Esophagus muscularis mucosa (tissue), 4 donors: Measurements from ENCODE around the gene MPST.

ENCODE experiments used
- CTCF ChIP-seq, 3 experiments: fragments of 200-600 bp in 2 of 3; fragments of 450-650 bp in 1 of 3; sonication (generic) in 2 of 3; IDR thresholded peaks; one replicate each; pipeline ENCODE4 v1.5.1; 2017 to 2019; ENCODE audit warnings: antibody characterized with exemption in 3 of 3, mild to moderate bottlenecking in 2 of 3, moderate library complexity in 1 of 3
- EP300 ChIP-seq: sonication (generic); formaldehyde crosslinking; IDR thresholded peaks from one replicate; pipeline ENCODE4 v1.6.1; 2017; ENCODE audit warnings: antibody characterized with exemption
- POLR2A ChIP-seq: fragments of 450-650 bp; IDR thresholded peaks from one replicate; pipeline ENCODE4 v1.6.1; 2017; ENCODE audit warnings: antibody characterized with exemption, moderate library complexity, mild to moderate bottlenecking, low read depth
- POLR2AphosphoS5 ChIP-seq, 2 donors: sonication (generic); formaldehyde crosslinking; IDR thresholded peaks; one replicate each; pipeline ENCODE4 v1.6.1; 2017; ENCODE audit warnings: antibody characterized with exemption in 2 of 2

GRCh38 chr22:37017356-37017755 lies 2.2 kb upstream of the MPST start:
- TF ChIP-seq CTCF (IDR thresholded peaks at IDR 0.05) (no peak), POLR2A (no peak), EP300 (no peak), POLR2AphosphoS5 (IDR thresholded peaks at IDR 0.05) (no peak)
